Lower lobe of right lung (tissue), 2 donors: ENCODE measurements around the gene SOCS7. TPM values are rescaled to one million over a fixed set of nuclear protein-coding genes. Genes with fewer than 3 reads are reported as not detected.
A peak's percentile ranks its signal among the peaks of the same experiment; 100 is the strongest.

Experiments
- ATAC-seq, 2 donors: fragments of 200-7000 bp; cut with Tn5 transposase; one replicate each; pipeline ENCODE4 v1.9.1; 2020 to 2022; ENCODE audit warnings: mild to moderate bottlenecking in 2 of 2, moderate library complexity in 2 of 2
- DNase-seq: peaks from one replicate; pipeline ENCODE4 v3.0.0-alpha.2; 2020
- H3K27ac ChIP-seq: fragments of 200-600 bp; one replicate; pipeline ENCODE4 v1.8.0; 2022
- H3K27me3 ChIP-seq: fragments of 200-600 bp; one replicate; pipeline ENCODE4 v1.8.0; 2022; ENCODE audit warnings: low read depth
- H3K36me3 ChIP-seq: fragments of 200-600 bp; one replicate; pipeline ENCODE4 v1.8.0; 2022; ENCODE audit warnings: mild to moderate bottlenecking
- H3K4me1 ChIP-seq: fragments of 200-600 bp; one replicate; pipeline ENCODE4 v1.8.0; 2022
- H3K4me3 ChIP-seq: fragments of 200-600 bp; one replicate; pipeline ENCODE4 v1.8.0; 2022; ENCODE audit warnings: mild to moderate bottlenecking
- H3K9me3 ChIP-seq: fragments of 200-600 bp; one replicate; pipeline ENCODE4 v1.8.0; 2022
- CTCF ChIP-seq: fragments of 200-600 bp; IDR thresholded peaks from one replicate; pipeline ENCODE4 v1.8.0; 2022; ENCODE audit warnings: antibody characterized with exemption, mild to moderate bottlenecking
- intact Hi-C: fragments of 100-400 bp; cut with DNase I; formaldehyde crosslinking; loops from one replicate; pipeline ENCODE4 v1.11.0; 2022
- total RNA-seq: library from RNA; stranded (reverse); fragmentation: NEBNext Ultra II Directional; extraction: Animal tissue kit (Norgen Biotek cat#: 25700); gene quantifications from one replicate; pipeline ENCODE4 v1.2.1, GENCODE V29; 2021
- donor health status: DM: no; HTN: yes; CAD: no; lungs with severe emphysema.

The SOCS7 gene
- total RNA-seq, 1 donor from 2014 or later, result 23.0 TPM

DNA sequence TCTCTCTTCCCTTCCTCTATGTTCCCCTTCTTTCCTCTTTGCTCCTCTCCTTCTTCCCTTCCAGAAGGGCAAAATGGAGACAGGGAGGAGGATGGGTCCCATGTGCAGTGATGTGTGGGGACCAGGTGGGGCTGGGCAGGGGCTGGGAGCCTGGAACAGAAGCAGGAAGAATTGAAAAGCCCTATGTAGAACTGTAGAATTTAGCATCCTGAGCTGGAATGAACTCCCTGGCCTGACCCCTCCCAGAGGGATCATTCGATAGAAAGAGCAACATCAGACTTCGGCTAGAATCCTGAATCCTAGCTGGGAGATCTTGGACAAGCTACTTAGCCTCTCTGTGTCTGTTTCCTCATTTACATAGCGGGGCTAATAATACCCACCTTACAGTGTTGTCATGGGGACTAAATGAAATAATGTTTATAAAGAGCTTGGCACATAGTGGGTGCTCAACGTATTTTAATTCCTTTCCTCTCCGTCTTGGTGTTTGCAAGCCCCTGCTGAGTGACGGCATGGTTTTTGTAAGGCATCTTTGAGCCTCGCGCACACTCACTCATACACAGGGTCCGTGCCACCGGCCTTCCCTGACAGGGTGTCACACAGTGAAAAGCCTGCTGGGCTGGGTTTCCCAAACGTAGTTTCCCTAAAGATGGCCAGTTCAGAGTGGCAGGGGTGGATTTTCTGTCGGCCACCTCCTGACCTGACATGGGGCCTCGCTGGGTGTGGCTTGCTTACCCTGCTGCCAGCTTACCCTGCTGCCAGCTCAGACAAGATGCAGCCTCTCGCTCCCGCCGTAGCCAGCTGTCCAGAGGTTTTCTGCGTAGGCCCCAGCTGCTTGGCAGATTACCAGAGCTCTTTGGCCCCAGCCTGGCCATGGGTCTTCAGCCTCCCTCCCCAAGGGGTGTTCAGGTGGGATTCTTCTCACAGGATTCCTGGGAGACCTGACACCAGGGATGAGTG, 70.5 kb downstream of the SOCS7 start:
- no peak for DNase-seq
- Histone ChIP-seq H3K9me3 (no peaks in the 10 kb centered on the region), H3K4me1 (peaks cover 28% of the 10 kb centered on the region), H3K36me3 (no peaks in the 10 kb centered on the region), H3K4me3 (no peak overlapping the region), H3K27ac (no peak overlapping the region), H3K27me3 (peaks cover 45% of the 10 kb centered on the region)
- no peak for TF ChIP-seq CTCF
- no peak for ATAC-seq
- intact Hi-C loops, result no loop called here

DNA sequence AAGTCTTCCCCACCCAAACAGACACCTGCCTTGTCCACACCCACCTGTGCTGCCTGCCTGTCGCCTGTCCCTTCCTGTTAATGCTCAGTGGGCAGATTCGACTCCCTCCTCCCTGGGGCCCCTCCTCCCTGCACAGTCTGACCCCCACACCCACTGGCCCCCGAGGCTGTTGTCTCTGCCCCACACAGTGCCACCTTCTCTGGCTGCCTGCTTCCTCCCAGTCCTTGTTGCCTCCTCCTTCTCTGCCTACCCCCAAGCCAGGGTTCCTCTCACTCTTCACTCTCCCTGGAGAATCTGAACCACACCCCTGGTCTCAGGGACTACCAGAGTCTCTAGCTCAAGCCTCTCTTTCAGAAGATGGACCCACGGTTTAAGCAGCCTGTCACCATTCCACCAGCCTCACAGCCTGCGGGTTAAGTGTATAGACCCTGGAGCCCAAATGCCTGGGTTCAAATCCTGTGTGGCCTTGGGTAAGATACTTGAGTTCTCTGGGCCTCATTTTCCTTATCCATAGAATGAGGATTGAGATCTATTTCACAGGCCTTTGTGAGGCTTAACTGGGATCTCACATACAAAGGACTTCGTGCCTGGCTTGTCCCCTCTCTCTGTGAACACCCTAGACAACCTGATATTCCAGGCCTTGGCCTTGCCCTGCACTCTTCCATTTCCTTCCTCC, 72.8 kb downstream of the SOCS7 start:
- Histone ChIP-seq H3K4me1 (peaks cover 39% of the 10 kb centered on the region), H3K36me3 (no peaks in the 10 kb centered on the region), H3K27me3 (peaks cover 25% of the 10 kb centered on the region), H3K9me3 (no peaks in the 10 kb centered on the region), H3K4me3 (no peak overlapping the region), H3K27ac (peak overlapping the region; percentile 33)
- DNase-seq (no peak), ATAC-seq (no peak)
- TF ChIP-seq CTCF, result no peak
- intact Hi-C loops, result no loop called here

- Histone ChIP-seq H3K4me1 (peaks cover 44% of the 10 kb centered on the region), H3K36me3 (no peaks in the 10 kb centered on the region), H3K27ac (peak overlapping the region; percentile 33), H3K27me3 (peaks cover 21% of the 10 kb centered on the region), H3K9me3 (no peaks in the 10 kb centered on the region), H3K4me3 (no peak overlapping the region)
- no peak for DNase-seq
- no peak for TF ChIP-seq CTCF
- intact Hi-C loops, result no loop called here
- ATAC-seq, result no peak
Measured at GRCh38 chr17:38425031-38425430, 73.4 kb downstream of the SOCS7 start.

- Histone ChIP-seq H3K9me3 (no peaks in the 10 kb centered on the region), H3K27ac (peak overlapping the region; percentile 33), H3K27me3 (peaks cover 18% of the 10 kb centered on the region), H3K4me1 (peaks cover 51% of the 10 kb centered on the region), H3K36me3 (no peaks in the 10 kb centered on the region), H3K4me3 (no peak overlapping the region)
- DNase-seq (no peak), ATAC-seq (no peak)
- intact Hi-C loops, result no loop called here
- no peak for TF ChIP-seq CTCF
Measured at GRCh38 chr17:38425744-38426143, 74.1 kb downstream of the SOCS7 start.

DNA sequence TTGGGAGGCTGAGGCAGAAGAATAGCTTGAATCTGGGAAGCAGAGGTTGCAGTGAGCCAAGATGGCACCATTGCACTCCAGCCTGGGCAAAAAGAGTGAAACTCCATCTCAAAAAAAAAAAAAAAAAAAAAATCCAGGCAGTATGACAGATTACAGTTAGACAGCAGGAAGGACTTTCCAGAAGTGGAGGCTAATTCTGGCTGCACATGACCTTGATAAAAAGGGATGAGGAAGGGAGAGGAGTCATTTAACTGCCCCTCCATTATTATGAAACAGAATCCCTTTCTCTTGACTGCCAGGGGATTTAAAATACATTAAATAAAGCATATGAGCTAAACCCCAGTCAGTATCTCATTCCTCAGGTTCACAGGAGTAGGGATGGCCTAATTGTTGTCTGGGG, 74.8 kb downstream of the SOCS7 start:
- peaks cover 51% of the 10 kb centered on the region for H3K4me1 ChIP-seq
- intact Hi-C loops, result no loop called here

More for the DNA sequence above, 74.8 kb downstream of the SOCS7 start:
- Histone ChIP-seq H3K27ac (no peak overlapping the region), H3K36me3 (no peaks in the 10 kb centered on the region), H3K9me3 (no peaks in the 10 kb centered on the region), H3K27me3 (peaks cover 16% of the 10 kb centered on the region), H3K4me3 (no peak overlapping the region)
- no peak for TF ChIP-seq CTCF
- no peak for DNase-seq
- no peak for ATAC-seq
